ENCODE data around the gene TBCCD1. TPM values are rescaled to one million over a fixed set of nuclear protein-coding genes. Genes with fewer than 3 reads are reported as not detected.

Gene TBCCD1
- total and polyA plus RNA-seq, 2 of the 8 experiments (the other 6 are each of a cell fraction or from before 2014, with no cell fraction given): 11.3 to 13.9 TPM

- H4K91ac ChIP-seq (replicated peaks; ENCODE audit: insufficient read length, low read length): no peak overlapping the region
- no peak overlapping the region for H2BK5ac ChIP-seq (ENCODE audit: low read depth, low read length)
- no peaks in the 10 kb centered on the region for H3K4me1 ChIP-seq (replicated peaks in 1 of 4; ENCODE audit: control insufficient read depth in 3 of 4, insufficient read depth in 4 of 4, low read length in 3 of 4)
- H3K79me1 ChIP-seq (ENCODE audit: low read depth, low read length): no peaks in the 10 kb centered on the region
- H2BK120ac ChIP-seq (replicated peaks; ENCODE audit: low read depth, low read length): no peak overlapping the region
- no peaks in the 10 kb centered on the region for H3K36me3 ChIP-seq (ENCODE audit: control insufficient read depth in 2 of 4, insufficient read depth in 4 of 4, low read length in 3 of 4)
- no peak overlapping the region for H3K14ac ChIP-seq (ENCODE audit: insufficient read length)
- no peak overlapping the region for H3K4me3 ChIP-seq (ENCODE audit: extremely low read depth in 1 of 4, insufficient read depth in 2 of 4, low read depth in 3 of 4, low read length in 4 of 4)
- no peaks in the 10 kb centered on the region for H3K27me3 ChIP-seq (replicated peaks in 1 of 4; ENCODE audit: control insufficient read depth in 3 of 4, extremely low read depth in 1 of 4, insufficient read depth in 3 of 4, low read length in 3 of 4)
- no peaks in the 10 kb centered on the region for H4K20me1 ChIP-seq (replicated peaks in 1 of 2; ENCODE audit: control insufficient read depth in 1 of 2, insufficient read depth in 2 of 2, low read length in 2 of 2)
- H2BK20ac ChIP-seq (ENCODE audit: low read length): no peak overlapping the region
- no peak overlapping the region for H2AFZ ChIP-seq (ENCODE audit: low read length)
- no peak overlapping the region for H3K9ac ChIP-seq (replicated peaks in 1 of 4; ENCODE audit: extremely low read depth in 1 of 4, low read depth in 3 of 4, low read length in 3 of 4)
- H4K5ac ChIP-seq (ENCODE audit: insufficient read length, low read depth, low read length): no peak overlapping the region
- DNase-seq (ENCODE audit: low read depth in 1 of 2, low spot score in 2 of 2) (no peak), FAIRE-seq (no peak)
- POLR2A ChIA-PET (ENCODE audit: partially characterized antibody): no interaction called here
- H3K56ac ChIP-seq (replicated peaks; ENCODE audit: insufficient read length, low read depth, low read length): no peak overlapping the region
- H3K79me2 ChIP-seq (ENCODE audit: control insufficient read depth in 1 of 2, insufficient read depth in 2 of 2, low read length in 2 of 2): no peaks in the 10 kb centered on the region
- H3K27ac ChIP-seq (ENCODE audit: low read depth, low read length): no peak overlapping the region
- no peak overlapping the region for H3K23ac ChIP-seq (ENCODE audit: insufficient read length)
- peak overlapping the region; percentile 36; the same call in 1 of the 2 replicates for H2BK15ac ChIP-seq (ENCODE audit: low read length)
- no peak overlapping the region for H3K4me2 ChIP-seq (ENCODE audit: insufficient read depth in 1 of 2, low read depth in 2 of 2, low read length in 2 of 2)
- no peaks in the 10 kb centered on the region for H3K9me3 ChIP-seq (ENCODE audit: insufficient read depth in 2 of 2, low read depth in 1 of 2, low read length in 1 of 2)
- no peaks in the 10 kb centered on the region for H3K23me2 ChIP-seq (ENCODE audit: low read depth, low read length)
- no peak overlapping the region for H2AK5ac ChIP-seq (ENCODE audit: low read depth, low read length)
- CTCF ChIA-PET (ENCODE audit: partially characterized antibody): interaction anchor here (1.4 to 23.7 kb wide), 4 partner anchors 8 to 65 kb away, joined by 3 to 333 read pairs (median 14); partner anchors contain the start of gene AHSG
- no peak overlapping the region for H3K18ac ChIP-seq (ENCODE audit: extremely low read depth, low read length)
- no peak overlapping the region for H3K4ac ChIP-seq (replicated peaks; ENCODE audit: insufficient read length, low read depth, low read length)
- 93% methylated on average over 5 of the region's 5 CpGs; no CpG with 5 or more reads in 1 of the 2 experiments for WGBS, 2 experiments (ENCODE audit: extremely low coverage in 1 of 2, insufficient coverage in 1 of 2, insufficient read length in 1 of 2, insufficient replicate concordance in 2 of 2, low coverage in 1 of 2, low lambda C conversion rate in 2 of 2, missing lambda C conversion rate in 1 of 2)
- no peak overlapping the region for H4K8ac ChIP-seq (ENCODE audit: extremely low read depth, insufficient read depth, low read length)
- no peak overlapping the region for H2BK12ac ChIP-seq (ENCODE audit: low read depth, low read length)
- no peak for TF ChIP-seq EGR1 (IDR thresholded peaks at IDR 0.05; ENCODE audit: borderline replicate concordance, low read depth, low read length)
- no peak for TF ChIP-seq CREB1 (IDR thresholded peaks at IDR 0.05)
- TF ChIP-seq EP300 (IDR thresholded peaks at IDR 0.05; ENCODE audit: borderline replicate concordance in 1 of 2, low read depth in 2 of 2, low read length in 2 of 2): no peak
- no peak for TF ChIP-seq HDAC6 (IDR thresholded peaks at IDR 0.05; ENCODE audit: low read depth, low read length)
- no peak for TF ChIP-seq BRCA1 (IDR thresholded peaks at IDR 0.05; ENCODE audit: low read depth, low read length)
These were observed 38.7 kb upstream of the TBCCD1 start for GRCh38 chr3:186605561-186606545.
